K562 (cell line): ENCODE measurements around the gene ZMYND8. TPM values are rescaled to one million over a fixed set of nuclear protein-coding genes. Genes with fewer than 3 reads are reported as not detected.

Source experiments
- ATAC-seq: fragments of 200-7000 bp; cut with Tn5 transposase; 3 replicates; pipeline ENCODE4 v1.9.1; 2020; ENCODE audit warnings: moderate library complexity
- BruUV-seq: library from RNA; stranded (reverse); fragments of 400-500 nt; replicated peaks from 2 replicates; lab custom pipeline; 2021; lab: Mats Ljungman, UMichigan
- CTCF ChIA-PET: fragments of 300-600 bp; formaldehyde crosslinking; extraction: SDS; loops from one replicate; lab custom pipeline; 2021; ENCODE audit warnings: low intra/inter-chr PET ratio; lab: Yijun Ruan, JAX
- POLR2A ChIA-PET: fragments of 300-600, 350-650 bp; sonication (Branson Sonifier 250); formaldehyde crosslinking; extraction: SDS; loops from one replicate; lab custom pipeline; 2021; ENCODE audit warnings: antibody characterized with exemption, inconsistent platforms; lab: Yijun Ruan, JAX
- DNase-seq, 4 experiments: peaks; one replicate each; pipeline versions ENCODE4 v3.0.0 to v3.0.0-alpha.2; 2011 to 2018; ENCODE audit warnings: low spot score in 3 of 4, mixed read lengths in 3 of 4; ENCODE audit errors: extremely low read depth in 1 of 4
- FAIRE-seq: peaks from 2 replicates; lab custom pipeline; 2011; peaks lifted over from hg19 to GRCh38; lab: Jason Lieb, UNC
- H2AFZ ChIP-seq: 2 replicates; pipeline ENCODE4 v1.6.0; 2011; ENCODE audit warnings: low read depth, low read length, control low read depth, inconsistent platforms
- H3K27ac ChIP-seq: fragments of 200-600 bp; 3 replicates; pipeline ENCODE4 v1.8.0; 2011; ENCODE audit warnings: low read depth, mild to moderate bottlenecking, control low read depth, inconsistent platforms, low read length, moderate library complexity, mixed read lengths; ENCODE audit errors: extremely low read depth
- H3K27me3 ChIP-seq, 2 experiments: fragments of 300-600 bp in 1 of 2; 2 replicates in 1 of 2; 3 replicates in 1 of 2; pipeline versions ENCODE4 v1.6.0 to v1.8.0; 2011; ENCODE audit warnings: inconsistent platforms in 2 of 2, low read length in 2 of 2, mild to moderate bottlenecking in 1 of 2, mixed read lengths in 1 of 2, moderate library complexity in 1 of 2; ENCODE audit not compliant: control insufficient read depth in 2 of 2, insufficient read depth in 2 of 2
- H3K36me3 ChIP-seq: fragments of 300-600 bp; 3 replicates; pipeline ENCODE4 v1.8.0; 2011; ENCODE audit warnings: mild to moderate bottlenecking, low read length, inconsistent platforms; ENCODE audit not compliant: control insufficient read depth, insufficient read depth
- H3K4me1 ChIP-seq, 2 experiments: fragments of 200-600 bp in 1 of 2; replicated peaks in 1 of 2; 2 replicates in 1 of 2; 3 replicates in 1 of 2; pipeline versions ENCODE4 v1.5.1 to v1.8.0; 2011; ENCODE audit warnings: inconsistent platforms in 2 of 2, low read length in 2 of 2, mild to moderate bottlenecking in 1 of 2, mixed read lengths in 1 of 2, moderate library complexity in 1 of 2; ENCODE audit not compliant: control insufficient read depth in 2 of 2, insufficient read depth in 2 of 2
- H3K4me2 ChIP-seq: 2 replicates; pipeline ENCODE4 v1.6.1; 2011; ENCODE audit warnings: low read length, control low read depth, inconsistent platforms, mixed read lengths; ENCODE audit not compliant: insufficient read depth
- H3K4me3 ChIP-seq: fragments of 200-600 bp; sonication (generic), shearing (Covaris generic); 2 replicates; pipeline ENCODE4 v1.5.1; 2016; ENCODE audit warnings: control low read depth, inconsistent platforms
- H3K79me2 ChIP-seq: fragments of 200-600 bp; 3 replicates; pipeline ENCODE4 v1.8.0; 2011; ENCODE audit warnings: low read length, inconsistent platforms; ENCODE audit not compliant: control insufficient read depth, insufficient read depth
- H3K9ac ChIP-seq, 2 experiments: 2 replicates each; pipeline versions ENCODE4 v1.6.0 to v1.6.1; 2011; ENCODE audit warnings: low read depth in 2 of 2, low read length in 2 of 2, control low read depth in 1 of 2, inconsistent platforms in 1 of 2, mild to moderate bottlenecking in 1 of 2, mixed read lengths in 1 of 2; ENCODE audit not compliant: insufficient read depth in 1 of 2
- H3K9me1 ChIP-seq: one replicate; pipeline ENCODE4 v1.6.0; 2011; ENCODE audit warnings: inconsistent platforms, mild to moderate bottlenecking, low read length, moderate library complexity; ENCODE audit not compliant: control insufficient read depth, insufficient read depth
- H3K9me3 ChIP-seq: replicated peaks from 2 replicates; pipeline ENCODE4 v1.5.1; 2011; ENCODE audit warnings: low read depth, low read length, inconsistent platforms; ENCODE audit not compliant: control insufficient read depth, insufficient read depth
- H4K20me1 ChIP-seq: replicated peaks from 2 replicates; pipeline ENCODE4 v1.6.1; 2011; ENCODE audit warnings: low read length, inconsistent platforms, mixed read lengths; ENCODE audit not compliant: control insufficient read depth, insufficient read depth
- CBX2 ChIP-seq: fragments of 200-600 bp; sonication (generic); IDR thresholded peaks from one replicate; pipeline ENCODE4 v1.6.1; 2012; ENCODE audit warnings: mild to moderate bottlenecking, low read length, inconsistent platforms; ENCODE audit not compliant: insufficient read depth, poor library complexity, severe bottlenecking
- ERF ChIP-seq: fragments of 450-650 bp; formaldehyde crosslinking; IDR thresholded peaks from 2 replicates; pipeline ENCODE4 v1.4.0; 2020; ENCODE audit warnings: mild to moderate bottlenecking, mixed read lengths
- ESRRB ChIP-seq: fragments of 250-450 bp; sonication (Bioruptor Pico); IDR thresholded peaks from 2 replicates; pipeline ENCODE4 v1.5.0; 2020; ENCODE audit warnings: mild to moderate bottlenecking, moderate library complexity, borderline replicate concordance
- HNRNPLL ChIP-seq: fragments of 200-400 bp; formaldehyde crosslinking; IDR thresholded peaks from 2 replicates; pipeline ENCODE4 v1.6.1; 2017; ENCODE audit warnings: low read length, low read depth, mild to moderate bottlenecking; ENCODE audit not compliant: poor library complexity, severe bottlenecking
- MYNN ChIP-seq, 2 experiments: sonication (generic); formaldehyde crosslinking in 1 of 2; IDR thresholded peaks; 2 replicates each; pipeline versions ENCODE4 v1.5.0 to v1.6.1; 2016 to 2020; ENCODE audit warnings: antibody characterized with exemption in 1 of 2, missing genetic modification reagents in 1 of 2
- NELFE ChIP-seq: IDR thresholded peaks from 2 replicates; pipeline ENCODE4 v1.6.1; 2011; ENCODE audit warnings: mild to moderate bottlenecking; ENCODE audit not compliant: insufficient read depth, insufficient read length
- SMARCB1 ChIP-seq: IDR thresholded peaks from 2 replicates; pipeline ENCODE4 v1.6.1; 2011; ENCODE audit warnings: improper control_type of control experiment, low read depth; ENCODE audit not compliant: insufficient read length
- WGBS: fragments of 100-300 bp; shearing (Covaris generic); methylation state at CpG from one replicate; pipeline ENCODE4 v1.1.6; 2016; ENCODE audit warnings: low coverage, mixed read lengths; ENCODE audit not compliant: insufficient coverage; ENCODE audit errors: missing lambda C conversion rate; 5-methylcytosine and 5-hydroxymethylcytosine counted together
- in situ Hi-C: fragments of 300-500 bp; cut with MboI; formaldehyde crosslinking; loops from 4 replicates; pipeline ENCODE4 v1.15.0; 2018; ENCODE audit warnings: inconsistent platforms, mixed read lengths
- intact Hi-C: fragments of 100-400 bp; cut with micrococcal nuclease; formaldehyde crosslinking; loops from 2 replicates; pipeline ENCODE4 v1.14.2; 2022
- polyA plus RNA-seq, 8 experiments: library from polyadenylated mRNA; depleted of rRNA in 4 of 8; stranded (reverse) in 5 of 8; unstranded in 3 of 8; fragments of >200 nt; fragmentation: Nextera tagmentation in 2 of 8; fragmentation: Illumina TruSeq in 1 of 8; extraction: Ambion mirVana in 2 of 8; extraction: Trizol in 1 of 8; gene quantifications; 2 replicates each; pipeline versions ENCODE4 v1.2.1 to v1.2.3, GENCODE V29; 2011 to 2014; ENCODE audit warnings: inconsistent platforms in 1 of 8, missing spikeins in 1 of 8
- total RNA-seq, 7 experiments: library from RNA; depleted of rRNA in 6 of 7; stranded (reverse); fragments of >200 nt in 6 of 7; fragmentation: Illumina TruSeq in 2 of 7; extraction: Trizol in 2 of 7; gene quantifications; 2 replicates each; pipeline versions ENCODE4 v1.2.1 to v1.2.3, GENCODE V29; 2011 to 2021; ENCODE audit warnings: low replicate concordance in 1 of 7
- TF ChIP-seq, protein P1 (sequence below), 2 experiments: fragments of 450-650 bp; conservative IDR thresholded peaks; 2 replicates each; pipeline ENCODE4 v1.6.1; 2017; ENCODE audit warnings: mild to moderate bottlenecking in 2 of 2, moderate library complexity in 2 of 2
- TF ChIP-seq, protein P2 (sequence below), 2 experiments: IDR thresholded peaks; 2 replicates each; pipeline ENCODE4 v1.6.1; 2011; ENCODE audit warnings: borderline replicate concordance in 1 of 2, control low read depth in 1 of 2, low read depth in 1 of 2, low read length in 1 of 2, mild to moderate bottlenecking in 1 of 2, mixed read lengths in 1 of 2, moderate library complexity in 1 of 2; ENCODE audit not compliant: insufficient read depth in 1 of 2, insufficient read length in 1 of 2, poor library complexity in 1 of 2, severe bottlenecking in 1 of 2; ENCODE audit errors: extremely low read depth in 1 of 2

ZMYND8 gene
- total and polyA plus RNA-seq, 9 of the 15 experiments (the other 6 are each of a cell fraction or from before 2014, with no cell fraction given), result 31.8 to 148 (median 71.9) TPM

DNA sequence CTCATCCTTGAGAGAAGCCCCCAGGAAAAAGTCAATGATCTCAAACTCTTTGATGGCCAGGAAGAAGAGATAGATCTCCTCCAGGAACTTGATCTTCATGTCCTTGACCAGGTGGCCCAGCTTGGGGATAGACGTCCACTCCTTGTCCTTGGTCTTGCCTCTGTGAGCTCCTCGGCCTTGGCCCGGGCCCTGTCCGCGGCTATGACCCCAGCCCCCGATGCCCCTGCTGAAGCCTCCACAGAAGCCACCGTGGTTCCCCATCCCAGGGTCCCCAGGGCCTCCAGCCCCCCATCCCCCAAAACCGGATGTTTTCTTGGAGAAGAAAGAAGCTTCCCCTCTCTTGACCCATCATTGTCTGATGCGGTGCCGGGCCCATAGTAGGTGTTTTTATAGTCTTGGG is 195.1 kb downstream of the ZMYND8 start:
- POLR2A ChIA-PET, result no interaction called here

More for the DNA sequence above, 195.1 kb downstream of the ZMYND8 start:
- DNase-seq, result no peak
- BruUV-seq, result no TSS peak
- Histone ChIP-seq H3K36me3 (no peaks in the 10 kb centered on the region), H3K9me1 (no peaks in the 10 kb centered on the region), H2AFZ (no peak overlapping the region), H3K9ac (no peak overlapping the region), H3K9me3 (no peaks in the 10 kb centered on the region), H3K4me1 (no peaks in the 10 kb centered on the region; a peak in 1 of 5 replicates), H4K20me1 (no peaks in the 10 kb centered on the region), H3K27ac (no peak overlapping the region), H3K79me2 (no peaks in the 10 kb centered on the region), H3K4me3 (no peak overlapping the region), H3K4me2 (no peak overlapping the region), H3K27me3 (peaks cover 25 to 44% of the 10 kb centered on the region in 2 experiments)
- in situ Hi-C loops (no loop called here), intact Hi-C loops (no loop called here)
- TF ChIP-seq NELFE, result no peak
- TF ChIP-seq, protein P1, sequence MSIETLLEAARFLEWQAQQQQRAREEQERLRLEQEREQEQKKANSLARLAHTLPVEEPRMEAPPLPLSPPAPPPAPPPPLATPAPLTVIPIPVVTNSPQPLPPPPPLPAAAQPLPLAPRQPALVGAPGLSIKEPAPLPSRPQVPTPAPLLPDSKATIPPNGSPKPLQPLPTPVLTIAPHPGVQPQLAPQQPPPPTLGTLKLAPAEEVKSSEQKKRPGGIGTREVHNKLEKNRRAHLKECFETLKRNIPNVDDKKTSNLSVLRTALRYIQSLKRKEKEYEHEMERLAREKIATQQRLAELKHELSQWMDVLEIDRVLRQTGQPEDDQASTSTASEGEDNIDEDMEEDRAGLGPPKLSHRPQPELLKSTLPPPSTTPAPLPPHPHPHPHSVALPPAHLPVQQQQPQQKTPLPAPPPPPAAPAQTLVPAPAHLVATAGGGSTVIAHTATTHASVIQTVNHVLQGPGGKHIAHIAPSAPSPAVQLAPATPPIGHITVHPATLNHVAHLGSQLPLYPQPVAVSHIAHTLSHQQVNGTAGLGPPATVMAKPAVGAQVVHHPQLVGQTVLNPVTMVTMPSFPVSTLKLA (conservative IDR thresholded peaks at IDR 0.05), result no peak
- TF ChIP-seq ESRRB (CRISPR knock-in tag), result no peak
- TF ChIP-seq, protein P2, sequence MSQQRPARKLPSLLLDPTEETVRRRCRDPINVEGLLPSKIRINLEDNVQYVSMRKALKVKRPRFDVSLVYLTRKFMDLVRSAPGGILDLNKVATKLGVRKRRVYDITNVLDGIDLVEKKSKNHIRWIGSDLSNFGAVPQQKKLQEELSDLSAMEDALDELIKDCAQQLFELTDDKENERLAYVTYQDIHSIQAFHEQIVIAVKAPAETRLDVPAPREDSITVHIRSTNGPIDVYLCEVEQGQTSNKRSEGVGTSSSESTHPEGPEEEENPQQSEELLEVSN (IDR thresholded peaks at IDR 0.05; ENCODE audit: borderline replicate concordance in 1 of 2, extremely low read depth in 1 of 2, insufficient read depth in 1 of 2, insufficient read length in 1 of 2, low read depth in 1 of 2, low read length in 1 of 2, poor library complexity in 1 of 2, severe bottlenecking in 1 of 2), result no peak
- no peak for TF ChIP-seq CBX2
- no peak for TF ChIP-seq ERF (CRISPR knock-in tag)
- TF ChIP-seq MYNN (IDR thresholded peaks at IDR 0.05), result no peak
- TF ChIP-seq MYNN (CRISPR knock-in tag; IDR thresholded peaks at IDR 0.05), result no peak
- no peak for TF ChIP-seq SMARCB1
- TF ChIP-seq HNRNPLL, result no peak
- no peak for ATAC-seq
- no peak for FAIRE-seq
- CTCF ChIA-PET, result no interaction called here
- WGBS, result under 1% methylated on average over 10 of the region's 10 CpGs
